ENCODE results near the gene CXCR4.

Gene CXCR4

DNA sequence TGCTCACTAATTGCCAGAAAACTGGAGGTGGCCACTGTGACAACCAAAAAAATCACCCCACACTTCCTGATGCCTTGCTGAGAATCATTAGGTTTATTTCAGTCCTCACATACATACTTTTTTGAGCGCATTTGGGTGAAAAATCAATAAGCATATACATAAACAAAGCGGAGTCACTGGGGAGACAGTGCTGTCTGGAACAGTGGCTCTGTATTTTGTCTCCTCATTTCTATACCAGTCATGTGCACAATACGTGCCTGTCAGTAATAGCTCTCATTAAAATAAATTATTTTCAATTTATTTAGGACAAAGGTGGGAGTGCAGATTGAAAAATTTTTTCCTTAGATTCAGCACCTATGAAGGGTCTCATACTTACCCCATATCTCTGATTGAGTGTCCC is 48.2 kb downstream of the CXCR4 start:
- no peak for DNase-seq

DNA sequence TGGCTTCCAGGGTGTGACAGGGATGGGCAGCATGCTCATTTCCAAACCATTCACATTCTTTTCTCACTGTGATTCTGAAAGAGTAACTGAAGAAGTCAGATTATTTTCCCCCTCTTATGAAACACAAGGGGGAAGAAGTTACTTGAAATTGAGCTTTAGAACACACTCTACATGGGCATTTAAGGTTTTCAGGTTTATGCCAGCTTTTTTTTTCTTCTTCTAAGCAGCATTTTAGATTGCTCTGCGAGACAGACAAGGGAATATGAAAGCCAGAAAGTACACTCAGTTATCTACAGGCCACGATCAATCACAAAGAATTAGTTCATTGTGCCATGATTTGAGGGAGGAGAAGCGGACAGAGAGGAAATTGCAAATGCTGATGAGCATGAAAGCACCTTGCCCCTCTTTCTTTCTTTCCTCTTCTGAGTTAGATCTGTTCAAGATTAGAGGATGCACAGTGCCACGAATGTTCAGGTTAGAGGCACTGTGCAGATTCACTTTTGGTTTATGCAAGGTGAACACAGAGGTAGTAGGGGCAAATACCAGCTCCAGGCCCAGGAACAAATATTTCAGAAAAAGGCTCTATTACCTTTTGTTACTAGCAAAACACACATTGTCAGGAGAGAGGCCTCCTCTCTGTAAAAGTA is 49.2 kb downstream of the CXCR4 start:
- DNase-seq: no peak

- no peak for DNase-seq
These were observed 49.9 kb downstream of the CXCR4 start for GRCh38 chr2:136067897-136068580.

- no peak for DNase-seq
These were observed 50.5 kb downstream of the CXCR4 start for GRCh38 chr2:136067459-136067858.

GRCh38 chr2:136065907-136066306 is 52.0 kb downstream of the CXCR4 start:
- peak; percentile 23 for DNase-seq

DNA sequence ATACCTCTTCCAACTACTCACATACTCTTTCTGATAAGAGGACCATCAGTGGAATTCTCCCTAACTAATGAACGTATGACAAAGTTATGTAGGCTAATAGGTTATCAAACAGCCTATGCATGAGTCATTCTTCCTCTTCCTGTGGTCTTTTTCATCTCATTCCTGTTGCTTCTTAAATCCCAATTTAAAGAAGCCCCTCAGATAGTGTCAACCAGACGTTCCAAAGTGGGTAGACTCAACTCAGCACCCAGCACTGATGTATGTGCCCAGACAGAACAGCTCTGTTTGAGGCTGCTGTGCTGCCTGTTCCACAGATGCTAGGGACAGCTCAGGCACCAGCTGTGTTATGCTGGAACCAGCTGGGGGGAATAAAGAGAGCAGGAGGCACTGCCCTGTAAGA is 52.6 kb downstream of the CXCR4 start:
- no peak for DNase-seq

Measured in kidney glomerular epithelial cell (primary cell).